GM12874 (cell line): ENCODE results near the gene GPRIN3.

Experiments
- CTCF ChIP-seq: IDR thresholded peaks from 2 replicates; pipeline ENCODE4 v1.5.1; 2011; ENCODE audit warnings: low read depth, mild to moderate bottlenecking, control low read depth, low read length, moderate library complexity; ENCODE audit not compliant: insufficient read depth

The GPRIN3 gene

DNA sequence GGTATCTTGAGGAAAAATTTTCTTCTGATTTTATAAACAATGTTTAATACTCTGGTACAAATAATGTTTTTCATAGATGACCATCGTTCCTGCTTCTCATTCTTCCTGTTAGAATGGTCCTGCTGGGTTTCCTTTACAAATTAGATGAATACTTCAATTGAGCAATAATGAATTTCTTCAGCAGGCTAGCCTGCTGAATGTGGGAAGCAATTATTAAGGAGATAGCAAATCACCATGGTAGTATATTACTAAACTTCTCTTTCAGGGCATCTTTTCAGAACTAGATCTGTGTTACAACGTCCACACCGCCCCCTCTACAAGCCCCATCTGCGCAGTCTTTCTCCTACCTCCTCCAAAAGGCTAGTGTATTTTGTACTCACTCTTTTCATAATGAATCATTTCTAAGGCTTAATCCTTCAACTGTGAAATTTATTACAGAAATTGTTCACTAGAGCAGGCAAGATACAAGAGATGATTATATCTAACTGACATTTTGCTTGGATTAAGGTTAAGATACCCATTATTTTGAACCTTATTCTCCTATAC lies 38.4 kb downstream of the GPRIN3 start:
- TF ChIP-seq CTCF: no peak

DNA sequence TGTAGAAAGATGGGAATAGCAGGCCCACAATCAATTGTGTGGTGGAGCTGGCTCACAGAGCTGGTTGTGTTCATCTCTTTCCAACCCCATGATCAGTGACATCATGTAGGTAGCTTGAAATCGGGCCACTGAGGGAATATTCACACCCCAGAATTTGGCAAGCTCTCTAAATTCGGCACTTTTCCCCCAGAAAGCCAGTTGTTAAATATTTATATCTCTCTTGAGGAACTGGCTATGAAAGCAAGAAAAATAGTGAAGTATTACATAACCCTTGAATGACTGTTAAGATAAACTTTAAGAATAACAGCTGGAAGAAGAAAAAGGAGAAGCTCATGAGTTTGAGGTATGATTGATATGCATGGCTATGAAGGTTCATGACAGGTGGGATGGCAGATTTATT lies 38.9 kb downstream of the GPRIN3 start:
- TF ChIP-seq CTCF: no peak

DNA sequence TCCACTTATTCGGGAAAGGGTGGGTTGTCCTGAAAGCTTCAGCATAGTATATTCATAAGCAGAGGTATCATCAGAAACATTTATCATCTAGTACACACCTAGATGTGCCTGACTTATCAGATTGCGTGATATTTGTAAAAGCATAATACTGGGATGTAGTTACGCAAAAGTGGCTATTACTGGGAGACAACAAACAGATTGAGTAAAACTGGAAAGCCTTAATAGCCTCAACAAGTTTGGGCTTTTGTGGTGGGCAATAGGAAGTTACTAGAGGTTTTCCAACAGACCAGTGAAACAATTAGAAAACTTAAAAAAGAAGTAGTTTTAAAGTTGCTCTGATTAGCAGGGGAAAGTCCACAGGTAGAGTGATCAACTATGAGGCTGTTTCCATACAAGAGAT lies 39.8 kb downstream of the GPRIN3 start:
- TF ChIP-seq CTCF: no peak

DNA sequence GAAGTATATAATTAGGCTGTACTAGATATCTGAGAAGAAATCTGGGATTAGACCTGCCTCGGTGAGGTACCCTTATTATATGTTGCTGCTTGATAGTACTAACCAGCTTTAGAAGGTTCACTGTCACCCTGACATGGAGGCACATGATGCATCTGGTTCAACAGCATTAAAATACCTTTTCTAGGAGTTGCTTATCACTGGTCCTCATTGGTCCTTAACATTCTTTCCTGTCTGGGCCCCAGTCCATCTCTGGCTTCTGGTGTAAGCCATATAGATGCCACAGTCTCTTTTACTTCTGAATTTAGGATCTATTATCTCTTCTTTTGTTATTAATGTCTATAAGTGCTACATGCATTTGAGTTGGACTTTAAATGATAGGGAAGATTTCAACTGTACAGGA lies 40.2 kb downstream of the GPRIN3 start:
- TF ChIP-seq CTCF: no peak

DNA sequence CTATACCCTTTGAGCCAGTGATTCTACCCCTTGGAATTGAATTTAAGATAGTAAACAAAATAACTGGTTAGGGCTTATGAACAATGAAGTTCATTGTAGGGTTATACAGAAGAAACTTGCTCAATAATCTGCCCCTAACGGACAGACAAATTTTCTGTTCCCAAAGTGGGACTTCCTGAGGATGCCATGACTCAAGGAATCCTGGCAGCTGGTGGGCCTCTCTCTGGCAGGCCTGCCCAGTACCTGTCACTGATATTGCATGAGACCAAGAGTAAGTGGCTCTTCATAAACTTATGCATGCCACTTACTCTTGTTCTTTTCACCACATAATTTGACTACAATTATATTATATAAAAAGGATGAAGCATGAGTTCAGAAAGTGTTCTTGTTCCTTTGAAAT lies 41.5 kb downstream of the GPRIN3 start:
- no peak for TF ChIP-seq CTCF

DNA sequence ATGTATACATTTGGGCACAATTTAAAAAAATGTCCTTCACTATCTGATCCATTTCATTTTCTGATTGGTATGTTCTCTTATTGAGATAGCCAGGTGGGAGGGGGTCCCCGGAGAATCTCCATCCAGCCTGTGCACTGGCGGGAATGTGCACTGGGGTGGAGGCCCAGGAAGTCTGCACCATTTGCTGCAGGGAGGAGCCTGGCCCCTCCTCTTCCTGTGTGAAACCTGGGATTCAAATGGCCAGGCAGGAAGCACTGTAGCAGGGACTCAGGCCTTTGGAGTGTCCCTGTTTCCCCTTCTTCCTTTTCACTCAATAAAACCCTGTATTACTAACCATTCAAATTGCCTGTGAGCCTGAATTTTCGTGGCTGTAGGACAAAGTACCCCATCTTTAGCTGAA lies 44.3 kb downstream of the GPRIN3 start:
- no peak for TF ChIP-seq CTCF

- no peak for TF ChIP-seq CTCF
Measured at GRCh38 chr4:89259301-89260028, 48.1 kb downstream of the GPRIN3 start.
